Endothelial cell of umbilical vein (primary cell): ENCODE results near the gene SPATA7. TPM values are rescaled to one million over a fixed set of nuclear protein-coding genes. Genes with fewer than 3 reads are reported as not detected.

Experiments
- BruUV-seq: library from RNA; stranded (reverse); fragments of 400-500 nt; replicated peaks from 2 replicates; lab custom pipeline; 2021; lab: Mats Ljungman, UMichigan
- CTCF ChIA-PET: fragments of 300-600, 350-600 bp; sonication (Branson Sonifier 250); formaldehyde crosslinking; loops from one replicate; lab custom pipeline; 2021; ENCODE audit warnings: antibody characterized with exemption, inconsistent platforms; lab: Charles Lee
- POLR2A ChIA-PET: fragments of 300-600, 350-600 bp; sonication (Branson Sonifier 250); formaldehyde crosslinking; loops from one replicate; lab custom pipeline; 2021; ENCODE audit warnings: antibody characterized with exemption, inconsistent platforms; lab: Charles Lee
- DNase-seq: peaks from one replicate; pipeline ENCODE4 v3.0.0-alpha.2; 2011; ENCODE audit warnings: low read depth, low spot score
- FAIRE-seq: peaks from 2 replicates; lab custom pipeline; 2011; peaks lifted over from hg19 to GRCh38; lab: Jason Lieb, UNC
- H2AFZ ChIP-seq: 2 replicates; pipeline ENCODE4 v1.6.0; 2012; ENCODE audit warnings: low read depth, low read length, control low read depth, inconsistent platforms
- H3K27ac ChIP-seq: 2 replicates; pipeline ENCODE4 v1.5.1; 2011; ENCODE audit warnings: low read depth, mild to moderate bottlenecking, control low read depth, low read length, moderate library complexity; ENCODE audit not compliant: insufficient read depth
- H3K27me3 ChIP-seq, 2 experiments: 2 replicates each; pipeline versions ENCODE4 v1.6.0 to v1.6.1; 2011; ENCODE audit warnings: low read length in 2 of 2, mixed read lengths in 1 of 2; ENCODE audit not compliant: control insufficient read depth in 2 of 2, insufficient read depth in 2 of 2
- H3K36me3 ChIP-seq, 2 experiments: 2 replicates in 1 of 2; 3 replicates in 1 of 2; pipeline ENCODE4 v1.5.1; 2011; ENCODE audit warnings: low read length in 2 of 2, mild to moderate bottlenecking in 1 of 2, moderate library complexity in 1 of 2; ENCODE audit not compliant: control insufficient read depth in 2 of 2, insufficient read depth in 2 of 2; ENCODE audit errors: extremely low read depth in 1 of 2
- H3K4me1 ChIP-seq: 3 replicates; pipeline ENCODE4 v1.5.1; 2011; ENCODE audit warnings: mild to moderate bottlenecking, low read length; ENCODE audit not compliant: control insufficient read depth, insufficient read depth; ENCODE audit errors: extremely low read depth
- H3K4me2 ChIP-seq: 2 replicates; pipeline ENCODE4 v1.6.1; 2011; ENCODE audit warnings: low read length, control low read depth, mixed read lengths; ENCODE audit not compliant: insufficient read depth
- H3K4me3 ChIP-seq, 3 experiments: fragments of 200-600 bp in 1 of 3; sonication (generic), shearing (Covaris generic) in 1 of 3; replicated peaks in 1 of 3; 2 replicates each; pipeline ENCODE4 v1.5.1; 2011 to 2016; ENCODE audit warnings: control low read depth in 3 of 3, low read length in 3 of 3, mild to moderate bottlenecking in 2 of 3, inconsistent platforms in 1 of 3, low read depth in 1 of 3, moderate library complexity in 1 of 3; ENCODE audit not compliant: insufficient read depth in 1 of 3
- H3K79me2 ChIP-seq: 2 replicates; pipeline ENCODE4 v1.6.0; 2012; ENCODE audit warnings: low read length, inconsistent platforms; ENCODE audit not compliant: control insufficient read depth, insufficient read depth
- H3K9ac ChIP-seq: replicated peaks from 2 replicates; pipeline ENCODE3; 2011; ENCODE audit warnings: low read length, control low read depth; ENCODE audit not compliant: insufficient read depth; ENCODE audit errors: extremely low read depth
- H3K9me1 ChIP-seq: replicated peaks from 3 replicates; pipeline ENCODE4 v1.6.0; 2011; ENCODE audit warnings: mild to moderate bottlenecking, low read length; ENCODE audit not compliant: control insufficient read depth, insufficient read depth; ENCODE audit errors: extremely low read depth
- H3K9me3 ChIP-seq: replicated peaks from 2 replicates; pipeline ENCODE4 v1.5.1; 2012; ENCODE audit warnings: low read length, inconsistent platforms; ENCODE audit not compliant: control insufficient read depth, insufficient read depth
- H4K20me1 ChIP-seq: replicated peaks from 2 replicates; pipeline ENCODE3; 2011; ENCODE audit warnings: mild to moderate bottlenecking, low read length; ENCODE audit not compliant: control insufficient read depth, insufficient read depth; ENCODE audit errors: extremely low read depth
- EZH2 ChIP-seq: IDR thresholded peaks from 2 replicates; pipeline ENCODE4 v1.6.1; 2012; ENCODE audit warnings: borderline replicate concordance, low read depth, mild to moderate bottlenecking, moderate library complexity, low read length, inconsistent platforms; ENCODE audit not compliant: severe bottlenecking
- FOS ChIP-seq: IDR thresholded peaks from 2 replicates; pipeline ENCODE4 v1.6.1; 2011; ENCODE audit warnings: mild to moderate bottlenecking, low read length, moderate library complexity, borderline replicate concordance; ENCODE audit not compliant: insufficient read depth
- GATA2 ChIP-seq: IDR thresholded peaks from 2 replicates; pipeline ENCODE4 v1.7.0; 2011; ENCODE audit warnings: low read depth, mild to moderate bottlenecking, moderate library complexity, mixed read lengths, low read length; ENCODE audit not compliant: insufficient read length, insufficient read depth
- JUN ChIP-seq: IDR thresholded peaks from 2 replicates; pipeline ENCODE4 v1.6.1; 2011; ENCODE audit warnings: borderline replicate concordance, low read depth; ENCODE audit not compliant: insufficient read length, insufficient read depth
- MAX ChIP-seq: IDR thresholded peaks from 2 replicates; pipeline ENCODE4 v1.6.1; 2011; ENCODE audit not compliant: insufficient read depth, insufficient read length
- MYC ChIP-seq: IDR thresholded peaks from one replicate; pipeline ENCODE4 v1.6.1; 2011; ENCODE audit warnings: mild to moderate bottlenecking, low read depth, low read length
- POLR2A ChIP-seq: IDR thresholded peaks from 2 replicates; pipeline ENCODE4 v1.6.1; 2012; ENCODE audit warnings: low read depth, mild to moderate bottlenecking, control low read depth, low read length
- POLR2AphosphoS5 ChIP-seq: IDR thresholded peaks from 2 replicates; pipeline ENCODE4 v1.6.1; 2012; ENCODE audit warnings: low read depth, mild to moderate bottlenecking, control low read depth, low read length, moderate library complexity; ENCODE audit not compliant: insufficient read depth
- dilution Hi-C: fragments of 300-500 bp; cut with MboI; formaldehyde crosslinking; loops from one replicate; pipeline ENCODE4 v1.15.0; 2019; ENCODE audit warnings: low sequenced_read_pairs; ENCODE audit not compliant: extremely low pct_ligation_motif_present
- intact Hi-C: fragments of 100-400 bp; cut with micrococcal nuclease; formaldehyde crosslinking; loops from one replicate; pipeline ENCODE4 v1.10.0; 2022
- polyA plus RNA-seq, 4 experiments: library from polyadenylated mRNA; depleted of rRNA in 3 of 4; stranded (reverse) in 3 of 4; unstranded in 1 of 4; fragments of >200 nt; gene quantifications; 2 replicates each; pipeline versions ENCODE4 v1.2.1 to v1.2.3, GENCODE V29; 2011 to 2012; ENCODE audit warnings: missing spikeins in 1 of 4
- total RNA-seq: library from RNA; stranded (reverse); gene quantifications from 2 replicates; pipeline ENCODE4 v1.2.3, GENCODE V29; 2021
- TF ChIP-seq, protein P1 (sequence below), 2 donors: IDR thresholded peaks; 1 replicate in 1 of 2; 2 replicates in 1 of 2; pipeline ENCODE4 v1.5.1; 2011; ENCODE audit warnings: low read length in 2 of 2, mild to moderate bottlenecking in 2 of 2, moderate library complexity in 2 of 2, control low read depth in 1 of 2, inconsistent platforms in 1 of 2, low read depth in 1 of 2; ENCODE audit not compliant: insufficient read depth in 1 of 2; ENCODE audit errors: extremely low read depth in 1 of 2

Gene SPATA7
- total and polyA plus RNA-seq, 2 donors (not counting 3 experiments of a cell fraction or from before 2014, with no cell fraction given), result 4.0 to 9.7 TPM

- intact Hi-C loops, result no loop called here
- POLR2A ChIA-PET, result no interaction called here
- BruUV-seq, result no TSS peak
Observed at GRCh38 chr14:88346048-88346639, 39.3 kb upstream of the SPATA7 start.

More at GRCh38 chr14:88346048-88346639, 39.3 kb upstream of the SPATA7 start:
- no peaks in the 10 kb centered on the region for H3K27me3 ChIP-seq
- TF ChIP-seq GATA2, result no peak
- TF ChIP-seq EZH2, result no peak
- no peak for TF ChIP-seq JUN
- TF ChIP-seq MYC, result no peak
- TF ChIP-seq POLR2AphosphoS5, result no peak
- TF ChIP-seq FOS, result no peak
- TF ChIP-seq, protein P1, sequence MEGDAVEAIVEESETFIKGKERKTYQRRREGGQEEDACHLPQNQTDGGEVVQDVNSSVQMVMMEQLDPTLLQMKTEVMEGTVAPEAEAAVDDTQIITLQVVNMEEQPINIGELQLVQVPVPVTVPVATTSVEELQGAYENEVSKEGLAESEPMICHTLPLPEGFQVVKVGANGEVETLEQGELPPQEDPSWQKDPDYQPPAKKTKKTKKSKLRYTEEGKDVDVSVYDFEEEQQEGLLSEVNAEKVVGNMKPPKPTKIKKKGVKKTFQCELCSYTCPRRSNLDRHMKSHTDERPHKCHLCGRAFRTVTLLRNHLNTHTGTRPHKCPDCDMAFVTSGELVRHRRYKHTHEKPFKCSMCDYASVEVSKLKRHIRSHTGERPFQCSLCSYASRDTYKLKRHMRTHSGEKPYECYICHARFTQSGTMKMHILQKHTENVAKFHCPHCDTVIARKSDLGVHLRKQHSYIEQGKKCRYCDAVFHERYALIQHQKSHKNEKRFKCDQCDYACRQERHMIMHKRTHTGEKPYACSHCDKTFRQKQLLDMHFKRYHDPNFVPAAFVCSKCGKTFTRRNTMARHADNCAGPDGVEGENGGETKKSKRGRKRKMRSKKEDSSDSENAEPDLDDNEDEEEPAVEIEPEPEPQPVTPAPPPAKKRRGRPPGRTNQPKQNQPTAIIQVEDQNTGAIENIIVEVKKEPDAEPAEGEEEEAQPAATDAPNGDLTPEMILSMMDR (IDR thresholded peaks at IDR 0.05; ENCODE audit: extremely low read depth in 1 of 2, insufficient read depth in 1 of 2, low read depth in 1 of 2, low read length in 2 of 2), result no peak
- no peak for TF ChIP-seq POLR2A
- TF ChIP-seq MAX, result no peak
- H3K4me3 ChIP-seq, result no peak overlapping the region
- FAIRE-seq (no peak), DNase-seq (no peak)
- H3K27ac ChIP-seq, result no peak overlapping the region
- no peaks in the 10 kb centered on the region for H3K9me3 ChIP-seq
- CTCF ChIA-PET, result interaction anchor here (1.0 kb wide), 1 partner anchor 17 kb away, joined by 3 read pairs; no protein-coding TSS in a partner anchor
- H3K4me2 ChIP-seq, result no peak overlapping the region
- no peaks in the 10 kb centered on the region for H3K4me1 ChIP-seq
- H2AFZ ChIP-seq, result no peak overlapping the region
- dilution Hi-C loops, result no loop called here
- H3K36me3 ChIP-seq, result no peaks in the 10 kb centered on the region
- no peaks in the 10 kb centered on the region for H3K79me2 ChIP-seq
- H4K20me1 ChIP-seq, result no peaks in the 10 kb centered on the region
- no peak overlapping the region for H3K9ac ChIP-seq
- H3K9me1 ChIP-seq, result no peaks in the 10 kb centered on the region
